HepG2 (cell line): Measurements from ENCODE around the gene COL18A1. TPM values are rescaled to one million over a fixed set of nuclear protein-coding genes. Genes with fewer than 3 reads are reported as not detected.

Experiments
- ATF7-NPFF ChIP-seq: sonication (generic); formaldehyde crosslinking; IDR thresholded peaks from 2 replicates; pipeline ENCODE4 v1.8.1; 2023; ENCODE audit warnings: mild to moderate bottlenecking, low read depth, missing genetic modification reagents, moderate library complexity
- FOXO1 ChIP-seq: sonication (generic); formaldehyde crosslinking; IDR thresholded peaks from 2 replicates; pipeline ENCODE4 v1.4.0; 2020; ENCODE audit warnings: missing genetic modification reagents
- GTF2F1 ChIP-seq: fragments of 150-350 bp; IDR thresholded peaks from 2 replicates; pipeline ENCODE4 v1.6.1; 2014; ENCODE audit warnings: low read length
- HCFC1 ChIP-seq: fragments of 150-350 bp; IDR thresholded peaks from 2 replicates; pipeline ENCODE4 v1.6.1; 2014; ENCODE audit warnings: low read depth, low read length
- HMG20B ChIP-seq: conservative IDR thresholded peaks from 2 replicates; pipeline ENCODE4 v1.6.1; 2016; ENCODE audit warnings: missing genetic modification reagents, missing compliant biosample characterization
- HMGXB3 ChIP-seq: sonication (generic); formaldehyde crosslinking; IDR thresholded peaks from 2 replicates; pipeline ENCODE4 v1.4.0; 2020; ENCODE audit warnings: missing genetic modification reagents, borderline replicate concordance
- IRF2 ChIP-seq: IDR thresholded peaks from 2 replicates; pipeline ENCODE4 v1.6.1; 2018; ENCODE audit warnings: missing genetic modification reagents, missing compliant biosample characterization
- ONECUT2 ChIP-seq: sonication (generic); formaldehyde crosslinking; IDR thresholded peaks from 2 replicates; pipeline ENCODE4 v1.4.0; 2020; ENCODE audit warnings: missing genetic modification reagents
- PRDM4 ChIP-seq: sonication (generic); formaldehyde crosslinking; IDR thresholded peaks from 2 replicates; pipeline ENCODE4 v1.9.0; 2021; ENCODE audit warnings: missing genetic modification reagents, borderline replicate concordance
- RNF2 ChIP-seq: fragments of 450-650 bp; conservative IDR thresholded peaks from 2 replicates; pipeline ENCODE4 v1.6.1; 2016; ENCODE audit warnings: low read depth
- THAP9 ChIP-seq: sonication (generic); formaldehyde crosslinking; IDR thresholded peaks from 2 replicates; pipeline ENCODE4; 2020; ENCODE audit warnings: missing genetic modification reagents, mild to moderate bottlenecking, borderline replicate concordance
- ZKSCAN5 ChIP-seq: sonication (generic); formaldehyde crosslinking; IDR thresholded peaks from 2 replicates; pipeline ENCODE4 v1.5.1; 2020; ENCODE audit warnings: mild to moderate bottlenecking, missing genetic modification reagents
- ZMYM4 ChIP-seq: sonication (generic); formaldehyde crosslinking; IDR thresholded peaks from 2 replicates; pipeline ENCODE4 v1.8.1; 2023; ENCODE audit warnings: mild to moderate bottlenecking, missing genetic modification reagents
- ZNF230 ChIP-seq: sonication (generic); formaldehyde crosslinking; IDR thresholded peaks from 2 replicates; pipeline ENCODE4 v1.4.0; 2020; ENCODE audit warnings: mild to moderate bottlenecking, missing genetic modification reagents
- ZNF282 ChIP-seq: fragments of 450-650 bp; IDR thresholded peaks from 2 replicates; pipeline ENCODE4 v1.6.1; 2018; ENCODE audit not compliant: partially characterized antibody
- ZNF576 ChIP-seq: sonication (generic); formaldehyde crosslinking; IDR thresholded peaks from 2 replicates; pipeline ENCODE4 v1.4.0; 2020; ENCODE audit warnings: mild to moderate bottlenecking, missing genetic modification reagents
- ZNF616 ChIP-seq: sonication (generic); formaldehyde crosslinking; IDR thresholded peaks from 2 replicates; pipeline ENCODE4 v1.5.0; 2020; ENCODE audit warnings: low read depth, mild to moderate bottlenecking, missing genetic modification reagents
- ZNF629 ChIP-seq: sonication (generic); formaldehyde crosslinking; conservative IDR thresholded peaks from 2 replicates; pipeline ENCODE4 v1.5.0; 2020; ENCODE audit warnings: missing genetic modification reagents
- ZNF740 ChIP-seq: sonication (generic); formaldehyde crosslinking; IDR thresholded peaks from 2 replicates; pipeline ENCODE4 v1.4.0; 2020; ENCODE audit warnings: missing genetic modification reagents
- ZNF766 ChIP-seq: sonication (generic); formaldehyde crosslinking; IDR thresholded peaks from 2 replicates; pipeline ENCODE4 v1.5.0; 2020; ENCODE audit warnings: missing genetic modification reagents, borderline replicate concordance
- polyA plus RNA-seq, 8 experiments: library from polyadenylated mRNA; depleted of rRNA in 3 of 8; stranded (reverse) in 7 of 8; unstranded in 1 of 8; fragments of >200 nt; fragmentation: Illumina TruSeq in 4 of 8; extraction: Trizol in 4 of 8; gene quantifications; 2 replicates each; pipeline versions ENCODE4 v1.2.1 to v1.2.3, GENCODE V29; 2011 to 2016; ENCODE audit warnings: low read depth in 4 of 8, missing spikeins in 1 of 8, mixed read lengths in 1 of 8; ENCODE audit not compliant: insufficient read depth in 1 of 8
- total RNA-seq, 5 experiments: library from RNA; depleted of rRNA; stranded (reverse); fragments of >200 nt; fragmentation: Illumina TruSeq; extraction: Trizol; gene quantifications; 2 replicates each; pipeline ENCODE4 v1.2.3, GENCODE V29; 2016; ENCODE audit warnings: low read depth in 1 of 5

COL18A1 gene
- total and polyA plus RNA-seq, 2 of the 13 experiments (the other 11 are each of a cell fraction or from before 2014, with no cell fraction given), result 79.0 to 102 TPM

- TF ChIP-seq HMGXB3 (CRISPR knock-in tag) (no peak), GTF2F1 (no peak), ZNF766 (CRISPR knock-in tag) (no peak), ATF7-NPFF (CRISPR knock-in tag) (no peak), ZNF629 (no peak), RNF2 (no peak), ZNF230 (CRISPR knock-in tag) (no peak), ZNF740 (CRISPR knock-in tag) (peak; percentile 56), PRDM4 (no peak), ZNF616 (CRISPR knock-in tag) (no peak), HCFC1 (no peak), IRF2 (no peak), HMG20B (no peak), ZNF282 (no peak), ONECUT2 (no peak), ZKSCAN5 (CRISPR knock-in tag) (peak; percentile 62; the same call in 1 of the 2 replicates), ZMYM4 (0 out of 2 replicates have a peak, but pooled peaks have one; percentile 27), ZNF576 (CRISPR knock-in tag) (no peak), THAP9 (CRISPR knock-in tag) (no peak), FOXO1 (CRISPR knock-in tag) (peak; percentile 27)
These were observed 67.7 kb downstream of the COL18A1 start (continued) for GRCh38 chr21:45472445-45473365.
